Peyer's patch (tissue), 4 donors: ENCODE results near the gene CPVL. TPM values are rescaled to one million over a fixed set of nuclear protein-coding genes. Genes with fewer than 3 reads are reported as not detected.

Experiments used
- DNase-seq, 3 donors: peaks; one replicate each; pipeline ENCODE4 v3.0.0-alpha.2; 2017 to 2019
- H3K27ac ChIP-seq, 4 donors: fragments of 200-600 bp; sonication (generic); one replicate each; pipeline ENCODE4 v1.5.1; 2016 to 2019
- H3K27me3 ChIP-seq, 2 donors: fragments of 200-600 bp; sonication (generic); one replicate each; pipeline ENCODE4 v1.5.1; 2019
- H3K36me3 ChIP-seq, 3 donors: fragments of 200-600 bp; sonication (generic); one replicate each; pipeline ENCODE4 v1.5.1; 2016 to 2019
- H3K4me1 ChIP-seq, 4 donors: fragments of 200-600 bp; sonication (generic); one replicate each; pipeline ENCODE4 v1.5.1; 2016 to 2019
- H3K4me3 ChIP-seq, 4 donors: fragments of 200-600 bp; sonication (generic); 1 replicate in 3 of 4; 2 replicates in 1 of 4; pipeline ENCODE4 v1.5.1; 2016 to 2019; ENCODE audit warnings: mild to moderate bottlenecking in 1 of 4
- H3K9me3 ChIP-seq, 4 donors: fragments of 200-600 bp; sonication (generic); one replicate each; pipeline ENCODE4 v1.5.1; 2016 to 2019; ENCODE audit warnings: mild to moderate bottlenecking in 1 of 4
- POLR2A ChIP-seq, 2 donors: fragments of 450-650 bp; IDR thresholded peaks; one replicate each; pipeline ENCODE4 v1.5.1; 2017; ENCODE audit warnings: antibody characterized with exemption in 2 of 2, mild to moderate bottlenecking in 2 of 2, moderate library complexity in 2 of 2
- total RNA-seq, 4 donors: library from RNA; depleted of rRNA; stranded (reverse); fragments of >200 nt; gene quantifications; one replicate each; pipeline ENCODE4 v1.1.0, GENCODE V29; 2016
- TF ChIP-seq, protein P1 (sequence below), 6 experiments: fragments of 450-650 bp in 4 of 6; fragments of 200-600 bp in 2 of 6; sonication (generic) in 1 of 6; IDR thresholded peaks; one replicate each; pipeline ENCODE4 v1.5.1; 2017 to 2019; ENCODE audit warnings: antibody characterized with exemption in 6 of 6, mild to moderate bottlenecking in 3 of 6, moderate library complexity in 1 of 6

The CPVL gene
- total RNA-seq, 4 donors from 2014 or later: 2.5 to 16.5 (median 8.0) TPM

DNA sequence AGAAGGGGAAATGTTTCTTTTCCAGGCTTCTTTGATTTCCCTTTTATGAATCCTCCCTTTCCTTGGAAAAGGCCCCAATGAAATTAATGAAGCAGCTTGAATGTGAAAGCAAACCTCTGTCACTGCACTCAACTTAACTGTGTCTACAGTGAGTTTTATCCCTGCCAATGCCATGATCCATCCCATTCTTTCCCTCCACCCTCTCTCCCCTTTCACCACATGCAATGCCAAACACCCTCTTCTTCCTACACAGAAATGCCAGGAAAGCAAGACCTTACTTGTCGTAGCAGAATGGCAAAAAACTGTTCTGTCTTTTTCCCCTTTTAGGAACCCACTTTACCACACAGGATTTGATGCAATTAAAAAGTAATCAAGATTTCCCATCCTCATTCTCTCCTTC, 140.9 kb downstream of the CPVL start:
- Histone ChIP-seq H3K9me3 (no peaks in the 10 kb centered on the region), H3K27me3 (no peaks in the 10 kb centered on the region), H3K4me3 (no peak overlapping the region), H3K36me3 (no peaks in the 10 kb centered on the region), H3K27ac (no peak overlapping the region), H3K4me1 (no peaks in the 10 kb centered on the region)
- TF ChIP-seq, protein P1, sequence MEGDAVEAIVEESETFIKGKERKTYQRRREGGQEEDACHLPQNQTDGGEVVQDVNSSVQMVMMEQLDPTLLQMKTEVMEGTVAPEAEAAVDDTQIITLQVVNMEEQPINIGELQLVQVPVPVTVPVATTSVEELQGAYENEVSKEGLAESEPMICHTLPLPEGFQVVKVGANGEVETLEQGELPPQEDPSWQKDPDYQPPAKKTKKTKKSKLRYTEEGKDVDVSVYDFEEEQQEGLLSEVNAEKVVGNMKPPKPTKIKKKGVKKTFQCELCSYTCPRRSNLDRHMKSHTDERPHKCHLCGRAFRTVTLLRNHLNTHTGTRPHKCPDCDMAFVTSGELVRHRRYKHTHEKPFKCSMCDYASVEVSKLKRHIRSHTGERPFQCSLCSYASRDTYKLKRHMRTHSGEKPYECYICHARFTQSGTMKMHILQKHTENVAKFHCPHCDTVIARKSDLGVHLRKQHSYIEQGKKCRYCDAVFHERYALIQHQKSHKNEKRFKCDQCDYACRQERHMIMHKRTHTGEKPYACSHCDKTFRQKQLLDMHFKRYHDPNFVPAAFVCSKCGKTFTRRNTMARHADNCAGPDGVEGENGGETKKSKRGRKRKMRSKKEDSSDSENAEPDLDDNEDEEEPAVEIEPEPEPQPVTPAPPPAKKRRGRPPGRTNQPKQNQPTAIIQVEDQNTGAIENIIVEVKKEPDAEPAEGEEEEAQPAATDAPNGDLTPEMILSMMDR (IDR thresholded peaks at IDR 0.05): no peak
- no peak for TF ChIP-seq POLR2A (IDR thresholded peaks at IDR 0.05)
- DNase-seq: no peak

DNA sequence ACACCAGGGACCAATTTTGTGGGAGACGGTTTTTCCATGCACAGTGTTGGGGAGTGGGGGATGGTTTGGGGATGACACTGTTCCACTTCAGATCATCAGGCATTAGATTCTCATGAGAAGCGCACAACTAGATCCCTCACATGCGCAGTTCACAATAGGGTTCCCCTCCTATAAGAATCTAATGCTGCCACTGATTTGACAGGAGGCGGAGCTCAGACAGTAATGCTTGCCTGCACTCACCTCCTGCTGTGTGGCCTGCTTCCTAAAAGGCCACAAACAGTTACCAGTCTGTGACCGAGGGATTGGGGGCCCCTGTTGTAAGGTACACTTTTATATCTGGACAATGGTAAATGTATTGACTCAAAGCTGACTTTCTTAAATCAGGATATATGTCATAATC, 142.6 kb downstream of the CPVL start:
- Histone ChIP-seq H3K4me3 (no peak overlapping the region), H3K9me3 (no peaks in the 10 kb centered on the region)
- DNase-seq: no peak

DNA sequence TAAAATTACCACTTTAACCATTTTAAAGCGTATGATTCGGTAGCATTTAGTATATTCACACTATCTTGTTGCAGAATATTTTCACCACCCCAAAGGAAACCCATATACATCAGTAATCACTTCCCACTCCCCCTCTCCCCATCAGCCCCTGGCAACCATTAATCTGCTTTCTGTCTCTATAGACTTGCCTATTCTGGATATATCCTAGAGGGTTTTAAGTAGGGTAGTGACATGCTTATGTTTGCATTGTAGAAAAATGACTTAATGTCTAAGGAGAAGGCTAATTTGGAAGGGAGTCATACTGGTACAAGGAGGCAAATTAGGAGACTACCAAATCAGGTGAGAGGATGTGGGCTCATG, 145.6 kb downstream of the CPVL start:
- no peaks in the 10 kb centered on the region for H3K9me3 ChIP-seq
- H3K27me3 ChIP-seq: no peaks in the 10 kb centered on the region
- no peak for DNase-seq
- H3K4me1 ChIP-seq: no peaks in the 10 kb centered on the region
- no peak overlapping the region for H3K4me3 ChIP-seq
- no peak overlapping the region for H3K27ac ChIP-seq
- no peaks in the 10 kb centered on the region for H3K36me3 ChIP-seq
- TF ChIP-seq POLR2A (IDR thresholded peaks at IDR 0.05): no peak
- TF ChIP-seq, protein P1 (IDR thresholded peaks at IDR 0.05): no peak

More for the DNA sequence above, 142.6 kb downstream of the CPVL start:
- H3K27ac ChIP-seq: no peak overlapping the region
- no peak for TF ChIP-seq POLR2A (IDR thresholded peaks at IDR 0.05)
- TF ChIP-seq, protein P1 (IDR thresholded peaks at IDR 0.05): no peak
- no peaks in the 10 kb centered on the region for H3K4me1 ChIP-seq
- no peaks in the 10 kb centered on the region for H3K27me3 ChIP-seq
- no peaks in the 10 kb centered on the region for H3K36me3 ChIP-seq

DNA sequence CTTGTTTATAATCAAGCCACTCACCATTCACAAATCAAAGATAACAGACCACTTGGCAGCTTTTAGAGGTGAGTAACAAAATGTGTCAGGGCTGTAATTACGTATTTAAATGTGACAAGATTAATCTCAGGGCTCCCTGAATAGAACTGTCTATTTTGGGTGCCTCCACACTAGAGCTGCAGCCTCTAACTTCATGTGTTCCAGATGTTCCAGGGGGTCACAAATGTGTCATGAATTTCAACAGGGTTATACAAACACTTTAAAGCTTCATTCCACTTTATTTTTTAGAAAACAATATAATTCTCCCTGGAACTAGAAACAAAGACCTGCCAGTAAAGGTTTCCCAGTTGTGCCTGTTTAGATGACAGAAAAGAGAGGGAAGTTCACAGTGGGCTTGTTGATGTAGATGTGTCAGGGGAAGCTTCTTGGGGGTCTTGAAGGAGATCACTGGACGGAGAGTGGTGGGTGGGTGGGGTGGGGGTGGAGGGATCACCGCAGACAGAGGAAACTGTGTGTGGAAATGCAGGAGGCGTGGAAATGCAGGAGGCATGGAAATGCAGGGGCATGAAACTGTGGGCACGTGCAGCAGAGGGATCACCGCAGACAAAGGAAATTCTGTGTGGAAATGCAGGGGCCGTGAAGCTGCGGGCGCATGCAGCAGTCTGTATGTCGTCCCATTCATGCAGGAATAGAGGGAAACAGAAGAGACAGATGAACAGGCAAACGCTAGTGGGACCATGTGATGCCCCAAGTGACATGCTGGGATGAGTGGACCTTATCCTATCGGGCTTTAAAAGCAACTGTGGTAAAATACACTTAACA, 146.2 kb downstream of the CPVL start:
- H3K4me3 ChIP-seq: no peak overlapping the region
- no peaks in the 10 kb centered on the region for H3K4me1 ChIP-seq
- no peak for DNase-seq
- H3K9me3 ChIP-seq: no peaks in the 10 kb centered on the region
- no peak overlapping the region for H3K27ac ChIP-seq
- TF ChIP-seq, protein P1 (IDR thresholded peaks at IDR 0.05): no peak
- TF ChIP-seq POLR2A (IDR thresholded peaks at IDR 0.05): no peak
- H3K36me3 ChIP-seq: no peaks in the 10 kb centered on the region
- H3K27me3 ChIP-seq: no peaks in the 10 kb centered on the region

DNA sequence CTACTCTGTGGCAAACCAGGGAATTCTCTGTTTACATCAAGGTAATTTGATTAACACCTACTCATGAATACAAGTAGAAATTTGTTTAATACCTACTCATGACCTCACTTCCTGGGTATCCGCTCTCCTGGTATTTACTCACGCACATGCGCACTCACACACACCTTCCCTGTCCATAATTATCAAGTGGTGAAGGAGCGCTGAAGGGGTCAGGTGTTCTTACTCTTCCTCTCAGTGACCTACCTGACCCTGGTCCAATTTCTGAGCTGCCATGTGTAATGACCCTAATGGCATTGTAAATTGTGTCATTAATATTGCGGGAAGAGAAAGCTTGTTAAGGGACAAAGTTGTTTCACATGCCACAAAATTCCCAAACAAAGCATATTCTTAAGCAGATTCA, 146.9 kb downstream of the CPVL start:
- H3K4me1 ChIP-seq: no peaks in the 10 kb centered on the region
- no peak for TF ChIP-seq POLR2A (IDR thresholded peaks at IDR 0.05)
- TF ChIP-seq, protein P1 (IDR thresholded peaks at IDR 0.05): no peak
- no peak overlapping the region for H3K4me3 ChIP-seq
- no peaks in the 10 kb centered on the region for H3K27me3 ChIP-seq
- no peak overlapping the region for H3K27ac ChIP-seq
- no peaks in the 10 kb centered on the region for H3K36me3 ChIP-seq
- no peak for DNase-seq
- H3K9me3 ChIP-seq: no peaks in the 10 kb centered on the region
